KMS-11 (cell line): ENCODE measurements around the gene TEX22.

Source experiments
- H2AFZ ChIP-seq: fragments of 200-600 bp; sonication (generic); 2 replicates; pipeline ENCODE4 v1.6.1; 2016; ENCODE audit warnings: antibody characterized with exemption, mixed run types, low read depth
- H3K27ac ChIP-seq: fragments of 200-600 bp; sonication (generic); 2 replicates; pipeline ENCODE4 v1.6.1; 2016; ENCODE audit warnings: mild to moderate bottlenecking, mixed run types
- H3K27me3 ChIP-seq: fragments of 200-600 bp; sonication (generic); 2 replicates; pipeline ENCODE4 v1.6.1; 2017; ENCODE audit warnings: mild to moderate bottlenecking, low read depth, mixed run types, moderate library complexity; ENCODE audit not compliant: insufficient read depth
- H3K36me3 ChIP-seq: fragments of 200-600 bp; sonication (generic); 2 replicates; pipeline ENCODE4 v1.6.1; 2017; ENCODE audit warnings: mild to moderate bottlenecking, mixed run types; ENCODE audit not compliant: insufficient read depth
- H3K4me1 ChIP-seq: fragments of 200-600 bp; sonication (generic); 2 replicates; pipeline ENCODE4 v1.6.1; 2016; ENCODE audit warnings: mild to moderate bottlenecking, low read depth, mixed run types; ENCODE audit not compliant: poor library complexity, severe bottlenecking
- H3K4me2 ChIP-seq: fragments of 200-600 bp; sonication (generic); 2 replicates; pipeline ENCODE4 v1.7.0; 2016; ENCODE audit warnings: mild to moderate bottlenecking, mixed run types
- H3K4me3 ChIP-seq: fragments of 200-600 bp; sonication (generic); IDR thresholded peaks from 2 replicates; pipeline ENCODE4 v1.6.1; 2017; ENCODE audit warnings: low read depth, low read length, mixed read lengths; ENCODE audit not compliant: insufficient read depth
- H3K79me2 ChIP-seq: fragments of 200-600 bp; sonication (generic); 2 replicates; pipeline ENCODE4 v1.6.1; 2016; ENCODE audit warnings: low read depth, mixed run types; ENCODE audit not compliant: insufficient read depth
- H3K9ac ChIP-seq: fragments of 200-600 bp; sonication (generic); 2 replicates; pipeline ENCODE4 v1.6.1; 2016; ENCODE audit warnings: mild to moderate bottlenecking, mixed run types
- H4K20me1 ChIP-seq: fragments of 200-600 bp; sonication (generic); 2 replicates; pipeline ENCODE4 v1.6.1; 2016; ENCODE audit warnings: mild to moderate bottlenecking, mixed run types; ENCODE audit not compliant: insufficient read depth
- CTCF ChIP-seq: fragments of 200-600 bp; sonication (generic); conservative IDR thresholded peaks from 2 replicates; pipeline ENCODE4 v1.6.1; 2017; ENCODE audit warnings: low read depth, mild to moderate bottlenecking, antibody characterized with exemption, low read length, moderate library complexity, mixed read lengths

Gene TEX22

GRCh38 chr14:105382343-105383082, 15.8 kb upstream of the TEX22 start:
- no peak for TF ChIP-seq CTCF
- H3K4me1 ChIP-seq = no peaks in the 10 kb centered on the region
- no peaks in the 10 kb centered on the region for H3K36me3 ChIP-seq
- no peak overlapping the region for H3K9ac ChIP-seq
- no peak overlapping the region for H3K4me3 ChIP-seq
- H3K27me3 ChIP-seq = no peaks in the 10 kb centered on the region
- H3K4me2 ChIP-seq = no peak overlapping the region
- H2AFZ ChIP-seq = no peak overlapping the region
- no peak overlapping the region for H3K27ac ChIP-seq
- no peaks in the 10 kb centered on the region for H4K20me1 ChIP-seq
- no peaks in the 10 kb centered on the region for H3K79me2 ChIP-seq

GRCh38 chr14:105383083-105383730, 15.1 kb upstream of the TEX22 start:
- Histone ChIP-seq H3K4me3 (no peak overlapping the region), H3K27me3 (no peaks in the 10 kb centered on the region), H3K4me2 (no peak overlapping the region), H3K4me1 (no peaks in the 10 kb centered on the region), H3K36me3 (no peaks in the 10 kb centered on the region), H3K79me2 (no peaks in the 10 kb centered on the region), H2AFZ (no peak overlapping the region), H3K9ac (no peak overlapping the region), H4K20me1 (no peaks in the 10 kb centered on the region), H3K27ac (no peak overlapping the region)
- no peak for TF ChIP-seq CTCF

GRCh38 chr14:105384041-105384557, 14.2 kb upstream of the TEX22 start:
- TF ChIP-seq CTCF = no peak
- no peak overlapping the region for H3K9ac ChIP-seq
- no peaks in the 10 kb centered on the region for H3K27me3 ChIP-seq
- H3K79me2 ChIP-seq = no peaks in the 10 kb centered on the region
- H3K36me3 ChIP-seq = no peaks in the 10 kb centered on the region
- no peak overlapping the region for H3K4me2 ChIP-seq
- no peaks in the 10 kb centered on the region for H4K20me1 ChIP-seq
- no peak overlapping the region for H3K27ac ChIP-seq
- H3K4me1 ChIP-seq = no peaks in the 10 kb centered on the region
- no peak overlapping the region for H2AFZ ChIP-seq
- H3K4me3 ChIP-seq = no peak overlapping the region

- no peaks in the 10 kb centered on the region for H3K79me2 ChIP-seq
- H2AFZ ChIP-seq = no peak overlapping the region
- H3K4me2 ChIP-seq = no peak overlapping the region
- TF ChIP-seq CTCF = no peak
- H3K27ac ChIP-seq = no peak overlapping the region
- no peaks in the 10 kb centered on the region for H4K20me1 ChIP-seq
- H3K9ac ChIP-seq = no peak overlapping the region
- no peaks in the 10 kb centered on the region for H3K27me3 ChIP-seq
- H3K4me1 ChIP-seq = no peaks in the 10 kb centered on the region
- H3K36me3 ChIP-seq = no peaks in the 10 kb centered on the region
- no peak overlapping the region for H3K4me3 ChIP-seq
Observed at GRCh38 chr14:105384605-105385321, 13.6 kb upstream of the TEX22 start.
